ENCODE measurements around the gene CYSLTR2. TPM values are rescaled to one million over a fixed set of nuclear protein-coding genes. Genes with fewer than 3 reads are reported as not detected.

The CYSLTR2 gene
- total RNA-seq, 4 donors from 2014 or later: 0.54 to 3.0 (median 1.3) TPM

GRCh38 chr13:48720621-48721020 lies 66.9 kb downstream of the CYSLTR2 start:
- intact Hi-C loops (cut with DNase I): no loop called here
- WGBS, 2 donors: 70 to 74% methylated on average over 4 of the region's 4 CpGs
- no peak for DNase-seq

GRCh38 chr13:48723168-48723567 lies 69.4 kb downstream of the CYSLTR2 start:
- no peak overlapping the region for H3K27ac ChIP-seq
- intact Hi-C loops (cut with DNase I): no loop called here
- H3K27me3 ChIP-seq: no peaks in the 10 kb centered on the region

More at GRCh38 chr13:48720621-48721020, 66.9 kb downstream of the CYSLTR2 start:
- Histone ChIP-seq H3K9me3 (no peaks in the 10 kb centered on the region), H3K4me3 (replicated peaks in 1 of 3) (no peak overlapping the region), H3K36me3 (no peaks in the 10 kb centered on the region), H3K27me3 (no peaks in the 10 kb centered on the region), H3K27ac (no peak overlapping the region), H3K4me1 (no peaks in the 10 kb centered on the region)
- TF ChIP-seq POLR2A (IDR thresholded peaks at IDR 0.05) (no peak), CTCF (IDR thresholded peaks at IDR 0.05) (no peak)

GRCh38 chr13:48725271-48725670 lies 71.5 kb downstream of the CYSLTR2 start:
- intact Hi-C loops (cut with DNase I): no loop called here
- no peak overlapping the region for H3K4me3 ChIP-seq (replicated peaks in 1 of 3)
- no peaks in the 10 kb centered on the region for H3K4me1 ChIP-seq
- no peak for TF ChIP-seq POLR2A (IDR thresholded peaks at IDR 0.05)
- H3K27me3 ChIP-seq: no peaks in the 10 kb centered on the region
- no peak overlapping the region for H3K27ac ChIP-seq
- no peak for DNase-seq
- no peaks in the 10 kb centered on the region for H3K9me3 ChIP-seq
- no peaks in the 10 kb centered on the region for H3K36me3 ChIP-seq

More at GRCh38 chr13:48723168-48723567, 69.4 kb downstream of the CYSLTR2 start:
- H3K4me1 ChIP-seq: no peaks in the 10 kb centered on the region
- WGBS, 2 donors: 100% methylated on average over 1 of the region's 1 CpG
- no peak overlapping the region for H3K4me3 ChIP-seq (replicated peaks in 1 of 3)
- DNase-seq: no peak
- TF ChIP-seq CTCF (IDR thresholded peaks at IDR 0.05) (no peak), POLR2A (IDR thresholded peaks at IDR 0.05) (no peak)
- no peaks in the 10 kb centered on the region for H3K36me3 ChIP-seq
- no peaks in the 10 kb centered on the region for H3K9me3 ChIP-seq

GRCh38 chr13:48726711-48727110 lies 73.0 kb downstream of the CYSLTR2 start:
- no peak for DNase-seq
- no peak overlapping the region for H3K4me3 ChIP-seq (replicated peaks in 1 of 3)
- no peaks in the 10 kb centered on the region for H3K9me3 ChIP-seq
- intact Hi-C loops (cut with DNase I): no loop called here
- H3K27me3 ChIP-seq: no peaks in the 10 kb centered on the region
- no peaks in the 10 kb centered on the region for H3K36me3 ChIP-seq
- no peaks in the 10 kb centered on the region for H3K4me1 ChIP-seq
- TF ChIP-seq CTCF (IDR thresholded peaks at IDR 0.05): no peak
- no peak for TF ChIP-seq POLR2A (IDR thresholded peaks at IDR 0.05)
- WGBS, 2 donors: 77 to 84% methylated on average over 2 of the region's 2 CpGs
- H3K27ac ChIP-seq: no peak overlapping the region

- WGBS, 2 donors: 65 to 72% methylated on average over 4 of the region's 4 CpGs
- no peaks in the 10 kb centered on the region for H3K9me3 ChIP-seq
- no peak for TF ChIP-seq CTCF (IDR thresholded peaks at IDR 0.05)
- no peak for TF ChIP-seq POLR2A (IDR thresholded peaks at IDR 0.05)
- intact Hi-C loops (cut with DNase I): no loop called here
- no peaks in the 10 kb centered on the region for H3K4me1 ChIP-seq
- no peak overlapping the region for H3K27ac ChIP-seq
- no peak overlapping the region for H3K4me3 ChIP-seq (replicated peaks in 1 of 3)
- H3K36me3 ChIP-seq: no peaks in the 10 kb centered on the region
- H3K27me3 ChIP-seq: no peaks in the 10 kb centered on the region
- no peak for DNase-seq
These were observed 73.7 kb downstream of the CYSLTR2 start for GRCh38 chr13:48727241-48728011.
